C4-2B (cell line): Measurements from ENCODE around the gene SH2D4B.

Experiments used
- H3K27ac ChIP-seq: fragments of 450-650 bp; 2 replicates; pipeline ENCODE4 v1.5.1; 2017
- ZFX ChIP-seq: fragments of 450-650 bp; IDR thresholded peaks from 2 replicates; pipeline ENCODE4 v1.6.1; 2017
- TF ChIP-seq, protein P1 (sequence below): fragments of 450-650 bp; conservative IDR thresholded peaks from 2 replicates; pipeline ENCODE4 v1.5.1; 2017; ENCODE audit warnings: mild to moderate bottlenecking

The SH2D4B gene

DNA sequence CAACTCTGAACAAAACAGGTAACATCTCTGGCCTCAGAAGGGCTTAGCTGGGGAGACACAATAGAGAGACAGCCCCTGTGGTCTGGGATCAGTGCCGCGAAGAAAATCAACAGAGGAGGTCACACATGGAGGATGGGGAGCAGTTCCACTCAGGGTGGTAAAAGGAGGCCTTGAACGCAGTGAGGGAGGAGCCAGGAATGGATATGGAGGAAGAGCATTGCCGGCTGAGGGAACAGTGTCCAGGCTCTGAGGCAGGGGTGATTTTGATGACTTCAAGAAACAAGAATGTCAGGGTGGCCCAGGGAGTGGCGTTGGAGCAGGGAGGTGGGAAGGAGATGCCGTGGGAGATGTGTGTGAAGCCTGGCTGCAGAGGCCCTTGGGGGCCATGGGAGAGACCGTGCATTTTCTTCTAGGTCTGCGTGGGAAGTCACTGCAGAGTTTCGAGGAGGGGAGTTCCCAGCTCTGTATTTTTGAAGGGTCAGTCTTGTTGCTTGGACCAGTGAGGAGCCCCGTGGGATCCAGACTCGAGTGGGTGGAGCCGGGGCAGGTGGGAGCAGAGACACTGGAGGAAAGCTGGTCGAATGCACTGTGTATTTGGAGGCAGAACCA lies 35.7 kb upstream of the SH2D4B start:
- no peak overlapping the region for H3K27ac ChIP-seq
- TF ChIP-seq, protein P1, sequence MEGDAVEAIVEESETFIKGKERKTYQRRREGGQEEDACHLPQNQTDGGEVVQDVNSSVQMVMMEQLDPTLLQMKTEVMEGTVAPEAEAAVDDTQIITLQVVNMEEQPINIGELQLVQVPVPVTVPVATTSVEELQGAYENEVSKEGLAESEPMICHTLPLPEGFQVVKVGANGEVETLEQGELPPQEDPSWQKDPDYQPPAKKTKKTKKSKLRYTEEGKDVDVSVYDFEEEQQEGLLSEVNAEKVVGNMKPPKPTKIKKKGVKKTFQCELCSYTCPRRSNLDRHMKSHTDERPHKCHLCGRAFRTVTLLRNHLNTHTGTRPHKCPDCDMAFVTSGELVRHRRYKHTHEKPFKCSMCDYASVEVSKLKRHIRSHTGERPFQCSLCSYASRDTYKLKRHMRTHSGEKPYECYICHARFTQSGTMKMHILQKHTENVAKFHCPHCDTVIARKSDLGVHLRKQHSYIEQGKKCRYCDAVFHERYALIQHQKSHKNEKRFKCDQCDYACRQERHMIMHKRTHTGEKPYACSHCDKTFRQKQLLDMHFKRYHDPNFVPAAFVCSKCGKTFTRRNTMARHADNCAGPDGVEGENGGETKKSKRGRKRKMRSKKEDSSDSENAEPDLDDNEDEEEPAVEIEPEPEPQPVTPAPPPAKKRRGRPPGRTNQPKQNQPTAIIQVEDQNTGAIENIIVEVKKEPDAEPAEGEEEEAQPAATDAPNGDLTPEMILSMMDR = no peak
- TF ChIP-seq ZFX = no peak

DNA sequence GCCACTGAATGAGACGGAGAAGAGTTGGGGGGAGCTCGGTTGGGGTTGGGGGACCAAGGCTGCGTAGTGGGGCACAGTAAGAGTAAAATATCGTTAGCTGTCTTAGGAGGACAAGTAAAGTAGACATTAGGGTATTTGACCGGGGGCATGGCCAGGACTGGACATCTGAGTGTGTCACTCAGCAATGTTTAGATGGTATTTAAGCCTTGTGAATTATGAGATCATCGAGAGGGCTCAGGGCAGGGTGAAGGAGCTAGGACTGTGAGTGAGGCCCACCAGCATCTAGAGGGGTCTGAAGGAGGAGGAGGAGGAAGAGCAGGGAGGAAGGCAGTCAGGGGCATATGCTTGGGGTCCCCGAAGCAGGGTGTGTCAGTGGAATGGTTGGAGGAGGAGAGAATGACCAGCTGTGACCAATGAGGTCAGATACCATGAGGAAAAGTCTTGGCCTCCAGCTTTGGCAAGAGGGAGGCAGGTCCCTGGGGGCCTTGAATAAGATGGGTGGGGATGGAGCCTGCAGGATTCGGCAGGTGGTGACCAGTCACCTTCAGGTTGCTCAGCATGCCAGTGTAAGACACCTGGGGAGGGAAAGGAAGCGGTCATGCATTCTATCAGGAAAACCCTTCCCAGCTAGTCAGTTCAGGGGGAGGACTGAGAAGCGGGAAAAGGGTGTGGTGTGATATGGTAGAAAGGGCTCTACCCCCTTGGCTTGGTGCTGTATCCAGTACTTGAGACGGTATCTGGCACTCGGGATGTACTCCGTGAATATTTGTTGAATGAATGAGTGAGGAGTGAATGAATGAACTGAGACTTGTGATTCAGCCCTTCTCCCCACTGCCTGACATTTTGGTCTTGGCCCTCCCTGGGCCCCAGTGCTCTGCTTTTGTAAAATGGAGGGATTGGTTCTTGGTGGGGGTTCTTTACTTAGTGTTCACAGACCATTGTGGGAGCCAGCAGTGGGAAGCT lies 34.8 kb upstream of the SH2D4B start:
- TF ChIP-seq ZFX = no peak
- TF ChIP-seq, protein P1 = no peak
- H3K27ac ChIP-seq = no peak overlapping the region

DNA sequence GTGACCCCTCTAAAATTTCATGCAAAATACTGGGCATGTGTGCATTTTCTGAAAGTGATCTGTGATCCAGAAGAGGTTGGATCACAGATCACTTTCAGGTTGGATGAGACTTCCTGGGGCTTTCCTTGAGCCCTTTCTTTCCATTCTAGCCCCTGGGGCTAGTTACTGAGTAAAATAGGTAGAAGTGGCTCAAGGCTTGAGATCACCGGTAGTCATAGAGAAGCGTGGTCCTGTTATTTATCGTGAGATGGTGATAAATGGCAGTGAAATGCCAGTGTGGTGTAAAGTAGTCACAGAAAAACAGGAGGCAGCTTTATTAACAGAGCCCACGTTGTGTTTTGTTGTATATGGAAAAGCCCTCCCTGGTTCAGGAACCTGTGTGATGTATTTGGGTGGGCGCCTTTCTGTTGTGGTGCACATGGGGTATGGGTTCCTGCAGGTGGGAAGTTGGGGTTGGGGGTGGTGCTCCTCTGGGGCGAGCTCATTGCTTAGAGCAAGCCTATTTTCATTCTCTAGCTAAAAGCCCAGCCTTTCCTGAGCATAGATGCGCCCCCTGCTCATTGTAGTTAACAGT lies 34.0 kb upstream of the SH2D4B start:
- peak overlapping the region; percentile 6; the same call in 1 of the 2 replicates for H3K27ac ChIP-seq
- TF ChIP-seq, protein P1 = no peak
- TF ChIP-seq ZFX = no peak

DNA sequence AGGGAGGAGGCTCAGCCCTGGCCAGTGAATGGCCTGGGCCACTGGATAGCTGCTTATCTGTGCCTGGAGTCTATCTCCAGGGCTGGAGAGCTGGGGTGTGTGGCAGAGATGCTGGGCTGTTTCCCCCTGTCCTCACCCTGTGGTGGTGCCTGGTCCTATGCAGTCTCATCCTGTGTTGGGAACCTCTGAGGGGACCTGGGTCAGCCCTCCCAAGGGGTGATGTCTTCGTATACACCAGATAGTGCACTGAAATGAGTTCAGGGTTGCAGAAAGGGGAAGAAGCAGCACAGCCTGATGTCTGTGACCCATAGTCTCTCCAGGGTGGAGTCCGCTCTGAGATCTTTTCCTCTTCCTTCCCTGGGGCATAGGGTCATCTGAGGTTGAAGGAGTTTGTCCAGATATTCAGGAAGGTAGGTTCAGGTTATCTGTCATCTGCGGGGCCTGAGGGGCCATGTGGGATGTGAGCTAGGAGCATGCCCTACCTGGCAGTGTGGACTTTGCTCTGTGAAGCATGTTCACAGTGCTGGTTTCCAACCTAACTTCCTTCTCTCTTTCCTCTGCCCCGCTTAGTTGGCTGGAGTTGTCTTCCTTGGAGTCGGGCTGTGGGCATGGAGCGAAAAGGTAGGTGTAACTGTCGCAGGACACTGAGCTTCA lies 33.4 kb upstream of the SH2D4B start:
- TF ChIP-seq, protein P1 = no peak
- no peak for TF ChIP-seq ZFX
- H3K27ac ChIP-seq = peak overlapping the region; percentile 6; the same call in 1 of the 2 replicates

DNA sequence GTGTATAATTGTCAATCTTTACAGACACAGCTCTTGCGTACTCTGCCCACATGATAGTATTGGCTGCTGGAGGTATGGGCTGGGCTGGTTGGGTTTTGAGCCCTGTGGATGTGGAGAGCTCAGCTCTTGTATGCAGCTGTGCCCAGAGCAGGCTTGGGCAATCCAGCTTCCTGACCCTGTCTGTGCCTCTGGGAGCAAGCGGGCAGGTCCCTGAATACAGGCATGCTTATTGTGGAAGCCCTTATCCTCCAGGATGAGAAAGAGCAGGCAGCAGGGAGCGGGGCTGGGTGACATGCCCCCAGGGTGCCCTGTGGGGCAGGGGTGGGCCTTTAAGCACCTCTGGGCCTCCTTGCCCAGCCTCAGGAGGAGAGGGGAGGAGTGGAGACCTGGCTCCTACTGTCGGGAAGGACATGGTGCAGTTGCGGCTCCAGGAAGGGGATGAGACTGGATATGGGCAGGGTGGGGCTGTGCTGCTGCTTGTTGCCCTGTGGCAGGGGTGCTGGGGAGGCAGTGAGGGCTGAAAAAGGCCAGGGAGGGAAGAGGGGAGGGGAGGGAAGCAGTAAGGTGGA lies 32.7 kb upstream of the SH2D4B start:
- peak overlapping the region; percentile 6; the same call in 1 of the 2 replicates for H3K27ac ChIP-seq
- TF ChIP-seq ZFX = no peak
- TF ChIP-seq, protein P1 = no peak

DNA sequence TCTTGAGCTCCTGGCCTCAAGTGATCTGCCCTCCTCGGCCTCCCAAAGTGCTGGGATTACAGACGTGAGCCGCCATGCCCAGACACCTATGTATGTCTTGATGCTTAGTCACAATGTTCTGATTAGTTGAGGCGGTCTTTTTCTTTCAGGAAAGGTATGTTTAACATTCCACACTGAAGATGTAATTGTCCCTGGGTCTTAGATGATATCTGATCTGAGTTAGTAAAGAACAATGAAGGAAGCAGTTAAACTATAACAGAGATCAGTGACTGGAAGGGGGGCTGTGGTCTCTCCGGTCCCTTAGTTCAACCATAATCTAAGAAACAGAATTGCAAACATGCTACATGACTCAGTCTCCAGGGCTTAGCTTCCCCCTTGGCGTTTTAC lies 31.5 kb upstream of the SH2D4B start:
- no peak overlapping the region for H3K27ac ChIP-seq
- TF ChIP-seq ZFX = no peak
- TF ChIP-seq, protein P1 = no peak
